Chondrocyte (in vitro differentiated cells): ENCODE results near the gene USP10. TPM values are rescaled to one million over a fixed set of nuclear protein-coding genes. Genes with fewer than 3 reads are reported as not detected.
A peak's percentile ranks its signal among the peaks of the same experiment; 100 is the strongest.

Experiments used
- DNase-seq: peaks from one replicate; pipeline ENCODE4 v3.0.0; 2021; ENCODE audit warnings: mixed read lengths, low spot score
- H3K27ac Mint-ChIP-seq: one replicate; pipeline ENCODE4 v1.8.0; 2021; ENCODE audit warnings: mild to moderate bottlenecking, moderate library complexity, mixed read lengths; ENCODE audit not compliant: unreplicated experiment
- H3K27me3 Mint-ChIP-seq: 2 replicates; pipeline ENCODE4 v1.8.0; 2021; ENCODE audit warnings: low read depth, mixed read lengths
- H3K36me3 Mint-ChIP-seq: 2 replicates; pipeline ENCODE4 v1.8.0; 2021; ENCODE audit warnings: low read depth, mixed read lengths
- H3K4me1 Mint-ChIP-seq: 2 replicates; pipeline ENCODE4 v1.8.0; 2021; ENCODE audit warnings: low read depth, mild to moderate bottlenecking, mixed read lengths
- H3K4me3 Mint-ChIP-seq: one replicate; pipeline ENCODE4 v1.8.0; 2021; ENCODE audit warnings: mild to moderate bottlenecking, moderate library complexity, mixed read lengths; ENCODE audit not compliant: unreplicated experiment
- H3K9me3 Mint-ChIP-seq: 2 replicates; pipeline ENCODE4 v1.8.0; 2021; ENCODE audit warnings: low read depth, mixed read lengths
- CTCF ChIP-seq: fragments of 200-600 bp; sonication (generic); IDR thresholded peaks from 2 replicates; pipeline ENCODE4 v1.5.0; 2021; ENCODE audit warnings: antibody characterized with exemption, mild to moderate bottlenecking, moderate library complexity
- total RNA-seq: library from RNA; stranded (reverse); gene quantifications from 3 replicates; pipeline ENCODE4 v1.2.1, GENCODE V29; 2021

Gene USP10
- total RNA-seq, 1 donor from 2014 or later = 43.0 TPM

- no peak for TF ChIP-seq CTCF
- Mint-ChIP-seq H3K27ac (no peak overlapping the region), H3K27me3 (no peaks in the 10 kb centered on the region), H3K36me3 (no peaks in the 10 kb centered on the region), H3K4me3 (no peak overlapping the region), H3K4me1 (peaks cover 26% of the 10 kb centered on the region), H3K9me3 (no peaks in the 10 kb centered on the region)
- no peak for DNase-seq
Measured at GRCh38 chr16:84715854-84716253, 16.1 kb downstream of the USP10 start.

- Mint-ChIP-seq H3K36me3 (no peaks in the 10 kb centered on the region), H3K27me3 (no peaks in the 10 kb centered on the region), H3K27ac (no peak overlapping the region), H3K4me1 (peaks cover 26% of the 10 kb centered on the region), H3K9me3 (no peaks in the 10 kb centered on the region), H3K4me3 (no peak overlapping the region)
- no peak for DNase-seq
- no peak for TF ChIP-seq CTCF
Measured at GRCh38 chr16:84716740-84717139, 16.9 kb downstream of the USP10 start.

- H3K36me3 Mint-ChIP-seq = no peaks in the 10 kb centered on the region
- peaks cover 26% of the 10 kb centered on the region for H3K4me1 Mint-ChIP-seq
Measured at GRCh38 chr16:84717484-84717883, 17.7 kb downstream of the USP10 start.

GRCh38 chr16:84720177-84720579 is 20.4 kb downstream of the USP10 start:
- H3K4me3 Mint-ChIP-seq = no peak overlapping the region
- DNase-seq = no peak

More at GRCh38 chr16:84717484-84717883, 17.7 kb downstream of the USP10 start:
- TF ChIP-seq CTCF = no peak
- DNase-seq = no peak
- Mint-ChIP-seq H3K9me3 (no peaks in the 10 kb centered on the region), H3K27me3 (no peaks in the 10 kb centered on the region), H3K27ac (no peak overlapping the region), H3K4me3 (no peak overlapping the region)

GRCh38 chr16:84722068-84722467 is 22.3 kb downstream of the USP10 start:
- DNase-seq = no peak
- Mint-ChIP-seq H3K27ac (no peak overlapping the region), H3K4me3 (no peak overlapping the region), H3K4me1 (peaks cover 44% of the 10 kb centered on the region), H3K36me3 (no peaks in the 10 kb centered on the region), H3K9me3 (no peaks in the 10 kb centered on the region), H3K27me3 (no peaks in the 10 kb centered on the region)
- TF ChIP-seq CTCF = no peak

More at GRCh38 chr16:84720177-84720579, 20.4 kb downstream of the USP10 start:
- Mint-ChIP-seq H3K27ac (peak overlapping the region; percentile 23), H3K36me3 (no peaks in the 10 kb centered on the region), H3K27me3 (no peaks in the 10 kb centered on the region), H3K4me1 (peaks cover 28% of the 10 kb centered on the region), H3K9me3 (no peaks in the 10 kb centered on the region)
- no peak for TF ChIP-seq CTCF
